HUES6 (cell line): ENCODE data around the gene SSR4.

ENCODE experiments used
- H3K27ac ChIP-seq: 2 replicates; pipeline ENCODE4 v1.7.0; 2013; ENCODE audit warnings: low read depth, mild to moderate bottlenecking, low read length, inconsistent platforms
- H3K27me3 ChIP-seq: 2 replicates; pipeline ENCODE4 v1.6.1; 2013; ENCODE audit warnings: low read length; ENCODE audit not compliant: control insufficient read depth, insufficient read depth
- H3K36me3 ChIP-seq: 2 replicates; pipeline ENCODE4 v1.6.1; 2013; ENCODE audit warnings: low read length; ENCODE audit not compliant: control insufficient read depth, insufficient read depth
- H3K4me1 ChIP-seq: 2 replicates; pipeline ENCODE4 v1.6.1; 2013; ENCODE audit warnings: low read length; ENCODE audit not compliant: control insufficient read depth, insufficient read depth
- H3K4me3 ChIP-seq: 2 replicates; pipeline ENCODE4 v1.5.1; 2013; ENCODE audit warnings: low read depth, low read length
- H3K9ac ChIP-seq: one replicate; pipeline ENCODE4 v1.6.1; 2013; ENCODE audit warnings: mild to moderate bottlenecking, low read length
- H3K9me3 ChIP-seq: 2 replicates; pipeline ENCODE4 v1.6.1; 2013; ENCODE audit warnings: low read depth, low read length; ENCODE audit not compliant: control insufficient read depth, insufficient read depth

SSR4 gene

GRCh38 chrX:153832728-153833127, 38.3 kb downstream of the SSR4 start:
- peaks cover 5% of the 10 kb centered on the region; the same call in 1 of the 2 replicates for H3K9me3 ChIP-seq
- H3K27me3 ChIP-seq, result peaks cover 42% of the 10 kb centered on the region; the same call in 1 of the 2 replicates
- peaks cover 15% of the 10 kb centered on the region for H3K4me1 ChIP-seq
- H3K36me3 ChIP-seq, result peaks cover 4% of the 10 kb centered on the region; the same call in 1 of the 2 replicates
- no peak overlapping the region for H3K4me3 ChIP-seq
- no peak overlapping the region for H3K9ac ChIP-seq
- no peak overlapping the region for H3K27ac ChIP-seq

GRCh38 chrX:153836921-153837320, 42.5 kb downstream of the SSR4 start:
- Histone ChIP-seq H3K4me1 (0 out of 2 replicates have a peak, but pooled peaks cover 5% of the 10 kb centered on the region), H3K9me3 (peaks cover 5% of the 10 kb centered on the region; the same call in 1 of the 2 replicates), H3K27ac (no peak overlapping the region), H3K4me3 (no peak overlapping the region), H3K36me3 (no peaks in the 10 kb centered on the region), H3K27me3 (peaks cover 9% of the 10 kb centered on the region; the same call in 1 of the 2 replicates), H3K9ac (no peak overlapping the region)

GRCh38 chrX:153844509-153845082, 50.1 kb downstream of the SSR4 start:
- Histone ChIP-seq H3K27me3 (no peaks in the 10 kb centered on the region), H3K36me3 (no peaks in the 10 kb centered on the region), H3K27ac (peak overlapping the region; percentile 69; the same call in 1 of the 2 replicates), H3K4me3 (peak overlapping the region; percentile 19; the same call in 1 of the 2 replicates), H3K9me3 (no peaks in the 10 kb centered on the region; the same call in 1 of the 2 replicates), H3K9ac (peak overlapping the region; percentile 55), H3K4me1 (peaks cover 28% of the 10 kb centered on the region; the same call in 1 of the 2 replicates)

GRCh38 chrX:153845195-153845594, 50.7 kb downstream of the SSR4 start:
- Histone ChIP-seq H3K9me3 (no peaks in the 10 kb centered on the region; the same call in 1 of the 2 replicates), H3K9ac (peak overlapping the region; percentile 55), H3K27me3 (no peaks in the 10 kb centered on the region), H3K27ac (peak overlapping the region; percentile 69), H3K36me3 (no peaks in the 10 kb centered on the region), H3K4me3 (peak overlapping the region; percentile 19; the same call in 1 of the 2 replicates), H3K4me1 (peaks cover 28% of the 10 kb centered on the region; the same call in 1 of the 2 replicates)

GRCh38 chrX:153845842-153846241, 51.4 kb downstream of the SSR4 start:
- H3K4me3 ChIP-seq, result peak overlapping the region; percentile 38; the same call in 1 of the 2 replicates
- peaks cover 28% of the 10 kb centered on the region; the same call in 1 of the 2 replicates for H3K4me1 ChIP-seq
- peaks cover 3% of the 10 kb centered on the region; the same call in 1 of the 2 replicates for H3K9me3 ChIP-seq
- H3K27me3 ChIP-seq, result no peaks in the 10 kb centered on the region
- H3K27ac ChIP-seq, result peak overlapping the region; percentile 69
- H3K36me3 ChIP-seq, result no peaks in the 10 kb centered on the region
- H3K9ac ChIP-seq, result peak overlapping the region; percentile 55
